Activated B cell treated with CpG ODN at 0.5 μM for 24 hours (primary cell): ENCODE data around the gene SMG1. TPM values are rescaled to one million over a fixed set of nuclear protein-coding genes. Genes with fewer than 3 reads are reported as not detected.

Experiments used
- ATAC-seq: fragments of 200-7000 bp; cut with Tn5 transposase; one replicate; pipeline ENCODE4 v1.10.0; 2021; ENCODE audit warnings: low read depth, mild to moderate bottlenecking, moderate library complexity
- CTCF ChIA-PET: fragments of 350-600 bp; sonication (Branson Sonifier 250); formaldehyde crosslinking; loops from one replicate; lab custom pipeline; 2021; ENCODE audit warnings: antibody characterized with exemption; lab: Charles Lee
- POLR2A ChIA-PET: fragments of 350-600 bp; sonication (Branson Sonifier 250); formaldehyde crosslinking; loops from one replicate; lab custom pipeline; 2021; ENCODE audit warnings: antibody characterized with exemption; lab: Charles Lee
- DNase-seq: peaks from one replicate; pipeline ENCODE4 v3.0.0; 2022
- H3K27ac Mint-ChIP-seq: one replicate; pipeline ENCODE4 v1.8.0; 2020; ENCODE audit warnings: mixed read lengths
- H3K27me3 Mint-ChIP-seq: one replicate; pipeline ENCODE4 v1.8.0; 2021; ENCODE audit warnings: mixed read lengths
- H3K36me3 Mint-ChIP-seq: one replicate; pipeline ENCODE4 v1.8.0; 2021; ENCODE audit warnings: low read depth, mixed read lengths
- H3K4me1 Mint-ChIP-seq: one replicate; pipeline ENCODE4 v1.8.0; 2021; ENCODE audit warnings: mixed read lengths
- H3K4me3 Mint-ChIP-seq: one replicate; pipeline ENCODE4 v1.8.0; 2020; ENCODE audit warnings: mild to moderate bottlenecking, mixed read lengths
- H3K9me3 Mint-ChIP-seq: one replicate; pipeline ENCODE4 v1.8.0; 2020; ENCODE audit warnings: mixed read lengths
- CTCF ChIP-seq: fragments of 200-600 bp; IDR thresholded peaks from one replicate; pipeline ENCODE4 v1.8.0; 2022; ENCODE audit warnings: antibody characterized with exemption, mild to moderate bottlenecking
- intact Hi-C: fragments of 100-400 bp; cut with micrococcal nuclease; formaldehyde crosslinking; loops from one replicate; pipeline ENCODE4 v1.15.1; 2024
- total RNA-seq: library from RNA; stranded (reverse); gene quantifications from 2 replicates; pipeline ENCODE4 v1.2.3, GENCODE V29; 2022

Gene SMG1
- total RNA-seq, 1 donor from 2014 or later: 215 TPM

GRCh38 chr16:18941471-18941870 is 15.3 kb upstream of the SMG1 start:
- Mint-ChIP-seq H3K4me1 (peaks cover 12% of the 10 kb centered on the region), H3K27me3 (peaks cover 4% of the 10 kb centered on the region), H3K36me3 (no peaks in the 10 kb centered on the region), H3K4me3 (no peak overlapping the region), H3K27ac (no peak overlapping the region), H3K9me3 (peaks cover 2% of the 10 kb centered on the region)
- DNase-seq (no peak), ATAC-seq (no peak)
- no peak for TF ChIP-seq CTCF
- intact Hi-C loops: no loop called here
- CTCF ChIA-PET: no interaction called here
- POLR2A ChIA-PET: interaction anchor here (0.6 kb wide), 1 partner anchor 1492 kb away, joined by 6 read pairs; no protein-coding TSS in a partner anchor

GRCh38 chr16:18938986-18939385 is 12.8 kb upstream of the SMG1 start:
- ChIA-PET POLR2A (no interaction called here), CTCF (no interaction called here)
- Mint-ChIP-seq H3K9me3 (peaks cover 2% of the 10 kb centered on the region), H3K4me3 (no peak overlapping the region), H3K4me1 (no peaks in the 10 kb centered on the region), H3K27ac (no peak overlapping the region), H3K27me3 (peaks cover 4% of the 10 kb centered on the region), H3K36me3 (no peaks in the 10 kb centered on the region)
- DNase-seq (no peak), ATAC-seq (no peak)
- TF ChIP-seq CTCF: no peak
- intact Hi-C loops: no loop called here

- Mint-ChIP-seq H3K4me3 (no peak overlapping the region), H3K4me1 (peaks cover under 1% of the 10 kb centered on the region), H3K9me3 (peaks cover 2% of the 10 kb centered on the region), H3K27ac (no peak overlapping the region), H3K36me3 (no peaks in the 10 kb centered on the region), H3K27me3 (peaks cover 4% of the 10 kb centered on the region)
- intact Hi-C loops: no loop called here
- ChIA-PET POLR2A (no interaction called here), CTCF (no interaction called here)
- no peak for TF ChIP-seq CTCF
- no peak for ATAC-seq
- DNase-seq: no peak
Measured at GRCh38 chr16:18937390-18937789, 11.2 kb upstream of the SMG1 start.

GRCh38 chr16:18936727-18937340 is 10.6 kb upstream of the SMG1 start:
- Mint-ChIP-seq H3K27me3 (peaks cover 4% of the 10 kb centered on the region), H3K4me3 (no peak overlapping the region), H3K27ac (no peak overlapping the region), H3K36me3 (no peaks in the 10 kb centered on the region), H3K9me3 (peaks cover 2% of the 10 kb centered on the region), H3K4me1 (peaks cover 5% of the 10 kb centered on the region)
- TF ChIP-seq CTCF: no peak
- ChIA-PET POLR2A (no interaction called here), CTCF (no interaction called here)
- ATAC-seq (no peak), DNase-seq (no peak)
- intact Hi-C loops: no loop called here

- POLR2A ChIA-PET: interaction anchor here (0.6 kb wide), 1 partner anchor 25 kb away, joined by 3 read pairs; no protein-coding TSS in a partner anchor
- no peak for TF ChIP-seq CTCF
- Mint-ChIP-seq H3K36me3 (no peaks in the 10 kb centered on the region), H3K9me3 (peaks cover 2% of the 10 kb centered on the region), H3K27ac (no peak overlapping the region), H3K27me3 (peaks cover 4% of the 10 kb centered on the region), H3K4me1 (peaks cover 9% of the 10 kb centered on the region), H3K4me3 (no peak overlapping the region)
- DNase-seq: no peak
- intact Hi-C loops: no loop called here
- no peak for ATAC-seq
- CTCF ChIA-PET: interaction anchor here (1.4 kb wide), 1 partner anchor 11 kb away, joined by 3 read pairs; no protein-coding TSS in a partner anchor
Measured at GRCh38 chr16:18933501-18933900, 7.3 kb upstream of the SMG1 start.
